Mesendoderm (in vitro differentiated cells): ENCODE measurements around the gene NLRP9.

Source experiments
- DNase-seq: peaks from one replicate; pipeline ENCODE4 v3.0.0; 2013
- H2AK5ac ChIP-seq: 2 replicates; pipeline ENCODE4 v1.6.1; 2013; ENCODE audit warnings: low read length, inconsistent platforms
- H2BK120ac ChIP-seq: 2 replicates; pipeline ENCODE4 v1.6.1; 2013; ENCODE audit warnings: low read depth, mild to moderate bottlenecking, low read length, moderate library complexity, mixed read lengths
- H2BK15ac ChIP-seq: replicated peaks from 2 replicates; pipeline ENCODE4 v1.6.1; 2013; ENCODE audit warnings: low read depth, mild to moderate bottlenecking, moderate library complexity
- H2BK5ac ChIP-seq: 2 replicates; pipeline ENCODE4 v1.6.1; 2013; ENCODE audit warnings: low read length, inconsistent platforms
- H3K18ac ChIP-seq: 2 replicates; pipeline ENCODE4 v1.6.1; 2013; ENCODE audit warnings: mild to moderate bottlenecking, low read length, mixed read lengths
- H3K23ac ChIP-seq: one replicate; pipeline ENCODE4 v1.6.1; 2013; ENCODE audit warnings: low read length
- H3K27ac ChIP-seq: 2 replicates; pipeline ENCODE4 v1.5.1; 2013; ENCODE audit warnings: low read depth, mild to moderate bottlenecking, inconsistent platforms, low read length, moderate library complexity
- H3K27me3 ChIP-seq: 2 replicates; pipeline ENCODE4 v1.6.1; 2013; ENCODE audit warnings: low read length, control low read depth, mild to moderate bottlenecking, inconsistent platforms; ENCODE audit not compliant: insufficient read depth, poor library complexity
- H3K36me3 ChIP-seq: 2 replicates; pipeline ENCODE4 v1.6.1; 2013; ENCODE audit warnings: low read length, inconsistent platforms; ENCODE audit not compliant: control insufficient read depth, insufficient read depth
- H3K4ac ChIP-seq: one replicate; pipeline ENCODE4 v1.6.1; 2013; ENCODE audit warnings: low read depth, mild to moderate bottlenecking, low read length, moderate library complexity
- H3K4me1 ChIP-seq: 2 replicates; pipeline ENCODE4 v1.6.1; 2013; ENCODE audit warnings: low read depth, low read length, inconsistent platforms; ENCODE audit not compliant: control insufficient read depth
- H3K4me2 ChIP-seq: 2 replicates; pipeline ENCODE4 v1.6.1; 2013; ENCODE audit warnings: low read length
- H3K4me3 ChIP-seq: 2 replicates; pipeline ENCODE4 v1.5.1; 2013; ENCODE audit warnings: mild to moderate bottlenecking, low read length
- H3K56ac ChIP-seq: one replicate; pipeline ENCODE4 v1.6.1; 2013; ENCODE audit warnings: low read length
- H3K79me1 ChIP-seq: 2 replicates; pipeline ENCODE4 v1.6.1; 2013; ENCODE audit warnings: low read length, inconsistent platforms
- H3K79me2 ChIP-seq: 2 replicates; pipeline ENCODE4 v1.6.1; 2013; ENCODE audit warnings: mild to moderate bottlenecking, low read length; ENCODE audit not compliant: control insufficient read depth, insufficient read depth
- H3K9ac ChIP-seq: 2 replicates; pipeline ENCODE4 v1.6.1; 2013; ENCODE audit warnings: low read length, inconsistent platforms
- H4K5ac ChIP-seq: one replicate; pipeline ENCODE4 v1.6.1; 2013; ENCODE audit warnings: low read length
- H4K8ac ChIP-seq: one replicate; pipeline ENCODE4 v1.6.1; 2013; ENCODE audit warnings: low read depth, mild to moderate bottlenecking, control low read depth, low read length, moderate library complexity
- WGBS: extraction: QIAGEN DNeasy Blood & Tissue Kit; methylation state at CpG from one replicate; pipeline ENCODE4 v1.1.7; 2013; ENCODE audit warnings: low lambda C conversion rate, missing lambda C conversion rate; ENCODE audit not compliant: insufficient coverage; ENCODE audit errors: extremely low coverage; 5-methylcytosine and 5-hydroxymethylcytosine counted together

The NLRP9 gene

DNA sequence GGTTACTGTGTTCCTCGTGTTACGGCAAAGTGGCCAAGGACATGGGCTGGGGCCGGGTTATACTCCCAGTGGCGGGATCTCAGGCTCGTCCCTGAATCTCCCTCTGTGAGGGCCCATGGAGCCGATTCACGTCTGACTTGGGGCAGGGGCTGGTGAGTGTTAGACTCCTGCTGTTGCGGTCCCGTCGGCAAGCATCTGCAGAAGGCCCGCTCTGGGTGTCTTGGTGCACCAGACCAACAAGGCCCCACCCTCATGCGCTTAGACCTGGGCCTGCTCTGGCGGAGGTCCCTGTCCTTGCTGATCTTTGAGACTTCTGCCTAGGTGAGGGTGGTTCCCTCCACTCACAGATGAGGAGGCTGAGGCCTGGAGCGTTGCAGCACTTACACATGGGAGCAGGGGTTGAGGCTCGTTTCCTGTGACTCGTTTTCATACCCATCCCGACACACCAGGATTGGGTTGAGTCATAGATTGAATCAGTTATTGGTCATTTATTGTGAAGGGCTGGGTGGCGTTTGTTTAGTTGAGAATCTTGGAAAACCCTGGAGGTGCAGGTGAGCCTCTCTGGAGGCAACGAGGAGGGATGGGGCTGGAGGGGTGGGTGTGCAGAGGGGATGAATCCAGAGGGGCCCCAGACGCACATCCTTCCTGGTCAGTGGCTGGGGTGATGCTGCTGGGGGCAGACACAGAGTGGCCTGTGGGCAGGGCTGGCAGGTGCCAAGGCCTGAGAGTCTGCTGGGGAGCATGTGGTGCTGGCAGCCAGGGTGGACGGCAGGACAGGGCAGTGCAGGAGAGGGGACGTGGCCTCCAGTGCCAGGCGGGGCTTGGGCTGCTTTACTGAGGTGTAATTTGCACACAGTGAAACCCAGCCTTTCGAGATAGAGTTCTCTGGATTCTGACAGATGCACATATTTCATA is 58.6 kb downstream of the NLRP9 start:
- no peak for DNase-seq
- WGBS = no CpG with 5 or more reads among the region's 24 CpGs
- H3K4me1 ChIP-seq = peaks cover 2% of the 10 kb centered on the region
- H4K8ac ChIP-seq = no peak overlapping the region
- H4K5ac ChIP-seq = no peak overlapping the region
- H2BK5ac ChIP-seq = no peak overlapping the region
- no peak overlapping the region for H3K4ac ChIP-seq
- H3K4me3 ChIP-seq = no peak overlapping the region
- no peak overlapping the region for H3K23ac ChIP-seq
- no peak overlapping the region for H3K9ac ChIP-seq
- peaks cover 28% of the 10 kb centered on the region for H3K79me1 ChIP-seq
- no peaks in the 10 kb centered on the region for H3K27me3 ChIP-seq
- H2BK15ac ChIP-seq = no peak overlapping the region
- no peak overlapping the region for H2BK120ac ChIP-seq
- H3K79me2 ChIP-seq = peaks cover 36% of the 10 kb centered on the region
- H3K56ac ChIP-seq = no peak overlapping the region
- peaks cover 5% of the 10 kb centered on the region for H3K36me3 ChIP-seq
- no peak overlapping the region for H2AK5ac ChIP-seq
- H3K27ac ChIP-seq = no peak overlapping the region
- H3K4me2 ChIP-seq = no peak overlapping the region
- H3K18ac ChIP-seq = no peak overlapping the region

DNA sequence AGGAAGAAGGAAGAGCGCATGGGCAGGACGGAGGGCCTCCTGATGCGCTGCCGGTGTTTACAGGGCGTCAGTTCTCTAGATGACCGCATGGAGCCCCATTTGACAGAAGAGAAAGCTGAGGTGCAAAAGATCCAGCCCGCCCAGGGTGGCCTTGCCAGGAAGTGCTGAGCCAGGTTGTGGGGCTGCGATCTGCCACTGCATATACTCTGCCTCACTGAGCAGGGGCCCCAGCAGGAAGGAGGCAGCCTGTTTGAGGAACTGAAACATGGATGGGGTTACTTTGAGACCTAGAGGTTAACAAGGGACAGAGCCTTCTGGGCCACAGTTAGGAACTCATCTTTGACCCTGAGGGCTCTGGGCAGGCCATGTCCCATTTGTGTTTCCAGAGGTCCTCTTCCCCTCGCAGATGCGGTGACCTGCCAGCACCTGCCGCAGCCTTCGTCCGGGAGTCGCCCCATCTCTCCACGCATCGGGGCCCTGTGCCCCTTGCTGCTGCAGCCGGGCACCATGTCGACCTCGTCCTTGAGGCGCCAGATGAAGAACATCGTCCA is 60.0 kb downstream of the NLRP9 start:
- H2BK5ac ChIP-seq = no peak overlapping the region
- H3K4me2 ChIP-seq = no peak overlapping the region
- H4K5ac ChIP-seq = no peak overlapping the region
- peaks cover 5% of the 10 kb centered on the region for H3K36me3 ChIP-seq
- no peak overlapping the region for H2AK5ac ChIP-seq
- no peak for DNase-seq
- WGBS = no CpG with 5 or more reads among the region's 21 CpGs
- no peak overlapping the region for H3K27ac ChIP-seq
- no peak overlapping the region for H3K23ac ChIP-seq
- no peak overlapping the region for H3K4ac ChIP-seq
- no peak overlapping the region for H2BK120ac ChIP-seq
- H2BK15ac ChIP-seq = no peak overlapping the region
- H3K79me1 ChIP-seq = peaks cover 25% of the 10 kb centered on the region
- no peak overlapping the region for H3K9ac ChIP-seq
- H3K4me3 ChIP-seq = no peak overlapping the region
- no peak overlapping the region for H3K56ac ChIP-seq
- no peak overlapping the region for H3K18ac ChIP-seq
- no peak overlapping the region for H4K8ac ChIP-seq
- H3K4me1 ChIP-seq = peaks cover 2% of the 10 kb centered on the region
- H3K79me2 ChIP-seq = peaks cover 41% of the 10 kb centered on the region
- H3K27me3 ChIP-seq = no peaks in the 10 kb centered on the region

DNA sequence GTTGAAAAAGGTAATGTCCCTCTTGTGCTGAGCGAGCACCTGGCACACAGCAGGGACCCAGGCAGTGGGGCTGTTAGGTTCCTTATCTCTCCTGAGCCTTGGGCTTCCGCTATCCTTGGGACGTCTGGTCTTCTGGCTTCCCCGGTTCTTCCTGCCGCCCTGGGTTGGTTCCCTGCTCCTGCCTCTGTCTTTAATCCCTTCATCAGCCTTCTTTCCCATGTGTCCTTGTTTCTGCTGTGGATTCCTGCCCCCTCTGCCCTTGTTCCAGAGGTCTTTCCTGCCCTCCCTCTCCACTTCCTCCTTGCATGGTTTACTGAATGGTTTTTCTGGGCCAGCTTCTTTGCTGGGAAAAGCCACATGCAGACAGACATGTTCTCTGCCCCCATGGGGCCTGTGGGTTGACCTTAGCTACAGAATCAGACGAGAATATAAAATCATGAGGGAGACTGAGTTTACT is 60.6 kb downstream of the NLRP9 start:
- Histone ChIP-seq H4K8ac (no peak overlapping the region), H3K27me3 (no peaks in the 10 kb centered on the region), H3K27ac (no peak overlapping the region), H3K4me1 (peaks cover 2% of the 10 kb centered on the region), H3K36me3 (peaks cover 5% of the 10 kb centered on the region), H3K79me1 (peaks cover 25% of the 10 kb centered on the region), H3K4me3 (no peak overlapping the region), H3K18ac (no peak overlapping the region), H4K5ac (no peak overlapping the region), H2BK5ac (no peak overlapping the region), H3K23ac (no peak overlapping the region), H3K79me2 (peaks cover 41% of the 10 kb centered on the region), H3K9ac (peak overlapping the region; percentile 21), H2AK5ac (no peak overlapping the region), H2BK15ac (no peak overlapping the region), H3K56ac (no peak overlapping the region), H3K4me2 (no peak overlapping the region), H2BK120ac (no peak overlapping the region), H3K4ac (no peak overlapping the region)
- no CpG with 5 or more reads among the region's 6 CpGs for WGBS
- peak; percentile 57 for DNase-seq

DNA sequence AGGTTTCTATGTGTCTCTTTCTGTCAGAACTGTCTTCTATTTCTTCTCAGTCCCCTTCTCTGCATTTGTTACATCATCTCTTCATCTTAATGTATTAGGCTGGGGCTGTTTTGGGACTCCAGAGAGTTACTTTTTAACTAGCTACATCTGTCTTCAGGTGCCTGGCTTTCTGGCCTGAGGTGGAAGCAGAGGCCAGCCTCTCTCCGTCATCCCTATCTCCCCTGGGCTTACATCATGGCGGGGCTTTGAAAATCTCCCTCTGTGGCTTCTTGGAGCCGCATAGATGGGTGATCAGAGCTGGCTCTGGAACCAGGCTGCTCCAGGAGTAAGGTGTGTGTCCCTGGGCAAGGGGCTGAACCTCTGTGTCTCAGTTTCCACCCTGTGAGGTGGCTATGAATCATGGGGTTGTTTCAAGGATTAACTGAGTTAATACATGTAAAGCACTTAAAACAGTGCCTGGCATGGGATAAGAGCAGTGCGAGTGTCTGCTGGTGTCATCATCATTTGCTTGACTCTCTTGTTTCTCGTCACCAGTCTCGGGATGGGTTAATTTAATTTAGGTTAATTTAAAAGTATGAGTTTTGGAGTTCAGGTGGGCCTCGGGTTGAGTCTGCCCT is 61.2 kb downstream of the NLRP9 start:
- Histone ChIP-seq H3K27ac (no peak overlapping the region), H3K18ac (no peak overlapping the region), H2BK5ac (no peak overlapping the region), H3K79me2 (peaks cover 41% of the 10 kb centered on the region), H2BK15ac (no peak overlapping the region), H3K9ac (peak overlapping the region; percentile 45), H2BK120ac (no peak overlapping the region), H3K56ac (no peak overlapping the region), H2AK5ac (no peak overlapping the region), H4K5ac (no peak overlapping the region), H3K36me3 (peaks cover 2% of the 10 kb centered on the region), H3K23ac (no peak overlapping the region), H3K4ac (no peak overlapping the region), H3K79me1 (peaks cover 22% of the 10 kb centered on the region), H3K27me3 (no peaks in the 10 kb centered on the region), H3K4me2 (no peak overlapping the region), H3K4me1 (peaks cover 2% of the 10 kb centered on the region), H3K4me3 (no peak overlapping the region), H4K8ac (no peak overlapping the region)
- DNase-seq = no peak
- WGBS = no CpG with 5 or more reads among the region's 7 CpGs

DNA sequence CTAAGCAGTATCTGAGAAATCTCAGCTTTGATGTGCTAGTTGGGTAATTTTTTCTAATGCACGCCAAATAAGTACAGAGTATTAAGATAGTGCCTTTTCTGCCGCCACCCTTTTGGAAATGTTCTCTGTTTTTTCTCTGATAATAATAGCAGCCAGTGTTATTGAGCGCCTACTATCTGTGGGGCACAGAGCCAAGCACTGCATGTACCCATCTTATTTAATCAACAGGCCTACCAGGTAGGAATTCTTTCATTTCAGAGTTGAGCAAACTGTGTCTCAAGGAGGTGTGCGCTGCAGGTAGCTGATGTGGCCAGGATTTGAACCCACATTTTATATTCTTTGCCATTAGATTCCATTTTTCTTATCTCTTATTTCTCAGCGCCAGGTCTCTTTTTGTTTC is 61.8 kb downstream of the NLRP9 start:
- H4K8ac ChIP-seq = no peak overlapping the region
- H3K4ac ChIP-seq = no peak overlapping the region
- H3K79me1 ChIP-seq = peaks cover 22% of the 10 kb centered on the region
- H3K23ac ChIP-seq = no peak overlapping the region
- H2BK15ac ChIP-seq = no peak overlapping the region
- H3K36me3 ChIP-seq = peaks cover 2% of the 10 kb centered on the region
- H3K27me3 ChIP-seq = no peaks in the 10 kb centered on the region
- H2BK120ac ChIP-seq = no peak overlapping the region
- H2AK5ac ChIP-seq = no peak overlapping the region
- H3K56ac ChIP-seq = no peak overlapping the region
- no peak overlapping the region for H3K4me3 ChIP-seq
- H3K79me2 ChIP-seq = peaks cover 44% of the 10 kb centered on the region
- H3K4me1 ChIP-seq = peaks cover 2% of the 10 kb centered on the region
- H3K27ac ChIP-seq = no peak overlapping the region
- no peak overlapping the region for H4K5ac ChIP-seq
- H2BK5ac ChIP-seq = no peak overlapping the region
- no CpG with 5 or more reads among the region's 5 CpGs for WGBS
- H3K18ac ChIP-seq = no peak overlapping the region
- H3K4me2 ChIP-seq = no peak overlapping the region
- no peak for DNase-seq
- H3K9ac ChIP-seq = peak overlapping the region; percentile 42
